ENCODE results near the gene ZNF75A. TPM values are rescaled to one million over a fixed set of nuclear protein-coding genes. Genes with fewer than 3 reads are reported as not detected.

ZNF75A gene
- total and polyA plus RNA-seq, 2 of the 4 experiments (the other 2 are of a cell fraction): 14.6 to 15.4 TPM

- H3K18ac ChIP-seq (ENCODE audit: low read depth, low read length): no peak overlapping the region
- no peak overlapping the region for H3K56ac ChIP-seq (ENCODE audit: extremely low read depth, insufficient read depth, low read length)
- no peak overlapping the region for H3K23ac ChIP-seq (ENCODE audit: low read depth, low read length)
- no peak overlapping the region for H4K5ac ChIP-seq (ENCODE audit: low read depth, low read length)
- H2BK5ac ChIP-seq (ENCODE audit: low read depth, low read length, poor library complexity, severe bottlenecking): no peak overlapping the region
- WGBS, 2 experiments (ENCODE audit: extremely low coverage in 2 of 2, insufficient read length in 1 of 2): no CpG with 5 or more reads among the region's 5 CpGs
- H3K36me3 ChIP-seq (ENCODE audit: control insufficient read depth, insufficient read depth, low read length): no peaks in the 10 kb centered on the region
- H2AFZ ChIP-seq (replicated peaks; ENCODE audit: low read length, poor library complexity): no peak overlapping the region
- H3K4ac ChIP-seq (ENCODE audit: low read depth, low read length): no peak overlapping the region
- H2BK20ac ChIP-seq (ENCODE audit: low read depth, low read length): no peak overlapping the region
- H3K9me3 ChIP-seq (ENCODE audit: control insufficient read depth, insufficient read depth, low read length): no peaks in the 10 kb centered on the region
- H4K91ac ChIP-seq (ENCODE audit: insufficient read depth, low read depth, low read length): no peak overlapping the region
- no peaks in the 10 kb centered on the region for H3K4me1 ChIP-seq (ENCODE audit: control insufficient read depth, insufficient read depth, low read length)
- H2BK15ac ChIP-seq (ENCODE audit: low read depth, low read length): no peak overlapping the region
- no peak overlapping the region for H3K4me3 ChIP-seq (ENCODE audit: insufficient read depth, low read depth, low read length)
- H2BK120ac ChIP-seq (ENCODE audit: low read depth, low read length): no peak overlapping the region
- no peak overlapping the region for H3K27ac ChIP-seq (ENCODE audit: insufficient read depth, low read length)
- TF ChIP-seq MAFK (IDR thresholded peaks at IDR 0.05; ENCODE audit: low read depth, low read length) (no peak), NFE2L2 (IDR thresholded peaks at IDR 0.05; ENCODE audit: low read depth, low read length) (no peak), MAZ (IDR thresholded peaks at IDR 0.05; ENCODE audit: borderline replicate concordance, low read depth, low read length) (no peak), CEBPB (IDR thresholded peaks at IDR 0.05; ENCODE audit: low read depth, low read length) (no peak), BHLHE40 (IDR thresholded peaks at IDR 0.05; ENCODE audit: low read depth, low read length) (no peak), RFX5 (IDR thresholded peaks at IDR 0.05; ENCODE audit: low read depth, low read length) (no peak), MXI1 (IDR thresholded peaks at IDR 0.05; ENCODE audit: borderline replicate concordance, low read depth, low read length) (no peak), RAD21 (IDR thresholded peaks at IDR 0.05; ENCODE audit: low read length) (no peak), SMC3 (IDR thresholded peaks at IDR 0.05; ENCODE audit: low read depth, low read length) (no peak), POLR2A (IDR thresholded peaks at IDR 0.05; ENCODE audit: low read depth, low read length) (no peak), CTCF (conservative IDR thresholded peaks at IDR 0.05; ENCODE audit: low read depth, low read length) (no peak)
- TF ChIP-seq, protein P1, sequence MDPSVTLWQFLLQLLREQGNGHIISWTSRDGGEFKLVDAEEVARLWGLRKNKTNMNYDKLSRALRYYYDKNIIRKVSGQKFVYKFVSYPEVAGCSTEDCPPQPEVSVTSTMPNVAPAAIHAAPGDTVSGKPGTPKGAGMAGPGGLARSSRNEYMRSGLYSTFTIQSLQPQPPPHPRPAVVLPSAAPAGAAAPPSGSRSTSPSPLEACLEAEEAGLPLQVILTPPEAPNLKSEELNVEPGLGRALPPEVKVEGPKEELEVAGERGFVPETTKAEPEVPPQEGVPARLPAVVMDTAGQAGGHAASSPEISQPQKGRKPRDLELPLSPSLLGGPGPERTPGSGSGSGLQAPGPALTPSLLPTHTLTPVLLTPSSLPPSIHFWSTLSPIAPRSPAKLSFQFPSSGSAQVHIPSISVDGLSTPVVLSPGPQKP (IDR thresholded peaks at IDR 0.05; ENCODE audit: borderline replicate concordance, low read depth, low read length): no peak
- no peaks in the 10 kb centered on the region for H4K20me1 ChIP-seq (ENCODE audit: insufficient read depth, low read length)
- ATAC-seq (ENCODE audit: low read depth) (no peak), DNase-seq (no peak)
- CTCF ChIA-PET: interaction anchor here (1.5 kb wide), 1 partner anchor 10 kb away, joined by 3 read pairs; no protein-coding TSS in a partner anchor
- H3K9me1 ChIP-seq (ENCODE audit: insufficient read depth, low read length): no peaks in the 10 kb centered on the region
- in situ Hi-C loops (cut with MboI; ENCODE audit: low sequenced_read_pairs) (no loop called here), intact Hi-C loops (cut with micrococcal nuclease) (no loop called here), dilution Hi-C loops (cut with HindIII; ENCODE audit: low sequenced_read_pairs, unreplicated experiment) (no loop called here)
- no peak overlapping the region for H3K4me2 ChIP-seq (ENCODE audit: low read depth, low read length)
- POLR2A ChIA-PET (ENCODE audit: unreplicated experiment): no interaction called here
- no peak overlapping the region for H4K8ac ChIP-seq (ENCODE audit: low read depth in 2 of 2, low read length in 2 of 2)
- no peak overlapping the region for H2AK9ac ChIP-seq (replicated peaks; ENCODE audit: low read depth, low read length, poor library complexity)
- no peak overlapping the region for H2AK5ac ChIP-seq (ENCODE audit: low read depth, low read length)
- H3K79me1 ChIP-seq (ENCODE audit: low read depth in 1 of 2, low read length in 2 of 2): peaks cover 0 to 5% of the 10 kb centered on the region in 2 experiments; a peak in 1 of 4 replicates
- no peak overlapping the region for H3K14ac ChIP-seq (replicated peaks; ENCODE audit: low read depth, low read length)
- BruUV-seq (replicated peaks): no TSS peak
- no peak overlapping the region for H3K9ac ChIP-seq (ENCODE audit: low read depth, low read length)
- peaks cover 3% of the 10 kb centered on the region for H3K27me3 ChIP-seq (ENCODE audit: control insufficient read depth, insufficient read depth, low read length)
These were observed 28.6 kb upstream of the ZNF75A start for GRCh38 chr16:3276679-3277078.

Data from IMR-90 (cell line).